Lung (tissue), 12 donors: ENCODE measurements around the gene EPN2. TPM values are rescaled to one million over a fixed set of nuclear protein-coding genes. Genes with fewer than 3 reads are reported as not detected.
A peak's percentile ranks its signal among the peaks of the same experiment; 100 is the strongest.

Source experiments
- ATAC-seq: fragments of 200-7000 bp; cut with Tn5 transposase; one replicate; pipeline ENCODE4 v1.9.1; 2020; ENCODE audit warnings: moderate number of reproducible peaks; ENCODE audit not compliant: insufficient read depth, low FRiP score
- DNase-seq, 3 donors: peaks; one replicate each; pipeline ENCODE4 v3.0.0-alpha.2; 2013 to 2017
- H3K27ac ChIP-seq, 2 donors: one replicate each; pipeline ENCODE4 v1.5.1; 2013; ENCODE audit warnings: mild to moderate bottlenecking in 2 of 2, moderate library complexity in 2 of 2, control low read depth in 1 of 2, inconsistent platforms in 1 of 2, low read depth in 1 of 2, low read length in 1 of 2
- H3K27me3 ChIP-seq, 3 donors: one replicate each; pipeline ENCODE4 v1.5.1; 2013; ENCODE audit warnings: low read length in 2 of 3; ENCODE audit not compliant: control insufficient read depth in 3 of 3, insufficient read depth in 3 of 3
- H3K36me3 ChIP-seq, 4 donors: one replicate each; pipeline ENCODE4 v1.5.1; 2013; ENCODE audit warnings: low read length in 4 of 4, mild to moderate bottlenecking in 1 of 4, moderate library complexity in 1 of 4; ENCODE audit not compliant: control insufficient read depth in 4 of 4, insufficient read depth in 4 of 4
- H3K4me1 ChIP-seq, 5 donors: one replicate each; pipeline ENCODE4 v1.5.1; 2013; ENCODE audit warnings: low read length in 5 of 5, mild to moderate bottlenecking in 2 of 5, moderate library complexity in 1 of 5; ENCODE audit not compliant: control insufficient read depth in 5 of 5, insufficient read depth in 5 of 5
- H3K4me3 ChIP-seq: one replicate; pipeline ENCODE4 v1.5.1; 2013; ENCODE audit warnings: mild to moderate bottlenecking, control low read depth, moderate library complexity
- H3K9ac ChIP-seq, 2 donors: one replicate each; pipeline ENCODE4 v1.5.1; 2013; ENCODE audit warnings: low read length in 2 of 2, control low read depth in 1 of 2; ENCODE audit not compliant: insufficient read depth in 1 of 2
- H3K9me3 ChIP-seq, 4 donors: one replicate each; pipeline ENCODE4 v1.5.1; 2013; ENCODE audit warnings: low read length in 3 of 4, mild to moderate bottlenecking in 1 of 4, moderate library complexity in 1 of 4; ENCODE audit not compliant: control insufficient read depth in 4 of 4, insufficient read depth in 3 of 4
- CTCF ChIP-seq: IDR thresholded peaks from 2 replicates; pipeline ENCODE4 v1.5.1; 2012; ENCODE audit warnings: mild to moderate bottlenecking; ENCODE audit errors: control extremely low read depth, extremely low read depth
- WGBS, 2 donors: extraction: QIAGEN DNeasy Blood & Tissue Kit; methylation state at CpG; one replicate each; pipeline ENCODE4 v1.1.7; 2013; 5-methylcytosine and 5-hydroxymethylcytosine counted together
- polyA plus RNA-seq, 2 donors: library from polyadenylated mRNA; stranded (reverse); fragments of 200-250 nt; gene quantifications; one replicate each; pipeline ENCODE4 v1.2.1, GENCODE V29; 2013
- total RNA-seq, 2 donors: library from RNA; depleted of rRNA in 1 of 2; stranded (reverse); fragments of >200 nt in 1 of 2; gene quantifications; one replicate each; pipeline ENCODE4 v1.2.1, GENCODE V29; 2014 to 2021
- donor health status: control.
- donor health status: control.
- donor health status: Bipolar disorder and iron deficiency.
- donor health status: healthy.
- donor health status: DM: yes; HTN: yes; CAD: no.

Gene EPN2
- total and polyA plus RNA-seq, 4 donors, result 16.7 to 73.7 (median 37.4) TPM

DNA sequence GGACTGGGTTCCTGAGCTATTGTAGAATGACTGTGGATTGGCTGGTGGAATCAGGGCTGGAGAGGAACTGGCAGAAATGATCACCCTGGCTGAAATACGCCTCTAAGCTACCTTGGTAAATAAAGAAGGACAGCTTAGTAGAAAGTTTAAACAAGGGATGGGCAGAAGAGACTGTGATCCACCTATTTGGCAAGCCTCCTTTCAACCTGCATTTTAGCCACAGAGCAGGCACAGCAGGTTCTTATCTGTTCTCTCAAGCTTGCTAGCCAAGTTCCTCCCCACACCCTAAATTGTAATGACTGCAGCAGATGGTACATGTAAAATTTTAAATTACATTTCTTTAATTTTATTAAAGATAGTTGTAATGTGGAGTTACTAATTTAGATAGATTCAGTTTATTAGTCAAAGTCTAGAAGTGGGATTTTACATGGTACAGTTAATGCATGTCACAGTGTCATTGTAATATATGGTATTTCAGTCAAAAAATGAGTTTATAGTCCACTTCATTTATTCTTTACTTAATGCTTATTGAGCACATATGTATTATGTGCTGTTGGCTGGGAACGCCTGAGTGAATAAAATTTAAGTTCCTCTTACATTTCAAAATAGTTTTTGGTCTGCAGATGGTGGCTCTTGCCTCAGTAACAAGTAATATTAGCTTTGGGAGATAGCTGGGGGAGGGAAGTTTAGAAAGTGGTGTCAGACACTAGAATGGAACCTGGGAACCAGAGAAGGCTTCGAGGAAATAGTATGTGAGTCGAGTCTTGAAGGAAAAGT is 11.2 kb downstream of the EPN2 start:
- ATAC-seq, result no peak
- no peaks in the 10 kb centered on the region for H3K36me3 ChIP-seq
- H3K27ac ChIP-seq, result peak overlapping the region; percentile 55 to 77
- H3K4me1 ChIP-seq, result peaks cover 22 to 32% (median 24%) of the 10 kb centered on the region in 5 donors
- no peaks in the 10 kb centered on the region for H3K27me3 ChIP-seq
- H3K9ac ChIP-seq, result peak overlapping the region in 1 of 2 donors; percentile 23
- peak in 2 of 3 donors; percentile 52 to 70 for DNase-seq
- WGBS, 2 donors, result 55 to 63% methylated on average over 4 of the region's 4 CpGs
- no peak overlapping the region for H3K4me3 ChIP-seq
- TF ChIP-seq CTCF, result no peak
- H3K9me3 ChIP-seq, result peaks cover 0 to 3% (median 0%) of the 10 kb centered on the region in 4 donors

GRCh38 chr17:19248928-19249574 is 11.9 kb downstream of the EPN2 start:
- H3K36me3 ChIP-seq, result no peaks in the 10 kb centered on the region
- no peak for DNase-seq
- TF ChIP-seq CTCF, result no peak
- H3K4me1 ChIP-seq, result peaks cover 19 to 32% (median 24%) of the 10 kb centered on the region in 5 donors
- H3K27ac ChIP-seq, result peak overlapping the region; percentile 55 to 77
- no peak overlapping the region for H3K9ac ChIP-seq
- 55 to 77% methylated on average over 7 of the region's 7 CpGs for WGBS, 2 donors
- peak; percentile 69 for ATAC-seq
- H3K27me3 ChIP-seq, result no peaks in the 10 kb centered on the region
- H3K4me3 ChIP-seq, result no peak overlapping the region
- H3K9me3 ChIP-seq, result peaks cover 0 to 3% (median 0%) of the 10 kb centered on the region in 4 donors

- 49 to 79% methylated on average over 7 of the region's 7 CpGs for WGBS, 2 donors
- Histone ChIP-seq H3K9ac (no peak overlapping the region), H3K27ac (peak overlapping the region; percentile 41 to 77), H3K9me3 (peaks cover 0 to 3% (median 0%) of the 10 kb centered on the region in 4 donors), H3K36me3 (no peaks in the 10 kb centered on the region), H3K4me3 (no peak overlapping the region), H3K4me1 (peaks cover 19 to 32% (median 25%) of the 10 kb centered on the region in 5 donors), H3K27me3 (no peaks in the 10 kb centered on the region)
- no peak for ATAC-seq
- no peak for TF ChIP-seq CTCF
- no peak for DNase-seq
These were observed 12.5 kb downstream of the EPN2 start for GRCh38 chr17:19249681-19250080.
